DMS53 (cell line): Measurements from ENCODE around the gene CDKL2.
"Not testable (repeated sequence)": the region's sequence is repeated elsewhere in the genome, so short reads cannot be mapped to it uniquely, and the experiment has no call there.

Experiments
- DNase-seq: peaks from one replicate; lab custom pipeline; 2025; lab: John Stamatoyannopoulos, UW

CDKL2 gene

DNA sequence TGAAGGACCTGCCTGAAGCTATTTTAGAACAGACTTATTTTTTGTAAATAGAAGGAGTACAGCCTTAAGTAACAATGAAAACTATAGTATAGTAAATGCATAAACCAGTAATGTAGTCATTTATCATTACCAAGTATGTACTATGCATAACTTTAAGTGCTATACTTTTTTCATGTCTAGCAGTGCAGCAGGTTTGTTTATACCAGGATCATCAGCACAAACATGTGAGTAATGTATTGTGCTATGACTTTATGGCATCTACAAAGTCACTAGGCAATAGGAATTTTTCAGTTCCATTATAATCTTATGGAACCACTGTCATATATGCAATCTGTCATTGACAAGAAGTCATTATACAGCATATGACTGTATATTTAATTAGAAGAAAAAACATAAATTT, 77.9 kb downstream of the CDKL2 start:
- no peak for DNase-seq

DNA sequence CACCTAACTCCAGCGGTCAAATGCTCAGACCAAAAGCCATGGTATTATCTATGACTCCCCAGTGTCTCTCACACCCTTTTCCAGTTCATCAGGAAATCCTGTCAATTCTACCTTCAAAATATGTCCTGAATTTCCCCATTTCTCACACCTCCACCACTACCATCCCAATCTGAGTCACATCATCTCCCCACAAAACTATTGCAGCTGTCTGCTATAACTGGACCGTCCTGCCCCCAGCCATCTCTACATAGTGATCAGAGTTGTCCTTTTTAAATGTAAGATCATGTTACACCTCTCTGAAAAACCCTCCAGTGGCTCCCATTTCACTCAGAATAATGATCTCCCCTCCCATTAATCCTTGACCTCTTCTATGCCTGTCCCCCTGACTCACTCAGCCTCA, 81.3 kb downstream of the CDKL2 start:
- no peak for DNase-seq

DNA sequence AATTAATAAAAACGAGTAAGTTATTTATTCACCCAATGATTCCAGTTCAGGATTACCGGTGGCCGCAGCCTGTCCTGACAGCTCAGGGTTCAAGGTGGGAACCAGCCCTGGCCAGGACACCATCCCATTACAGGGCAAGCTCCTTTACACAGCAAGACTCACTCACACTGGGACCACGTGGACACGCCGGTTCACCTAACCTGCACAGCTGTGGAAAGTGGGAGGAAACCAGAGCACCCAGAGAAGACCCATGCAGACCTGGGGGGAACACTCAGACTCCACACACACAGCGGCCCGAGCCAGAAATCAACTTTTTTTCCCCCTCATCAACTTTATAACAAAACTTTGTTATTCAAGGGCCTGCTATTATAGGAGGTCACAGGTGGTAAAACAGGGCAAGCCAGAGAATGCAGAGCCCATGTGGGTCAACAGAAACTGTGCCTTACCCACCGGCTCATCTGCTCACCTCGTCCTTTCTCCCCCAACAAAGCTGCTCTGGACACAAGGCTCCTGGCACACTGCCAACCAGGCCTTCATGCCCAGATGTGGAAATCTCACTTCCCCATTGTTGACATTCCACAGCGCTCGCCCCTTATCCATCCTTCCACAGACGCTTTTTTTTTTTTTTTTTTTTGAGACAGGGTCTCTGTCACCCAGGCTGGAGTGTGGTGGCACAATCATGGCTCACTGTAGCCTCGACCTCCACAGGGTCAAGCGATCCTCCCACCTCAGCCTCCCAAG, 82.5 kb downstream of the CDKL2 start:
- DNase-seq = peak; percentile 13

DNA sequence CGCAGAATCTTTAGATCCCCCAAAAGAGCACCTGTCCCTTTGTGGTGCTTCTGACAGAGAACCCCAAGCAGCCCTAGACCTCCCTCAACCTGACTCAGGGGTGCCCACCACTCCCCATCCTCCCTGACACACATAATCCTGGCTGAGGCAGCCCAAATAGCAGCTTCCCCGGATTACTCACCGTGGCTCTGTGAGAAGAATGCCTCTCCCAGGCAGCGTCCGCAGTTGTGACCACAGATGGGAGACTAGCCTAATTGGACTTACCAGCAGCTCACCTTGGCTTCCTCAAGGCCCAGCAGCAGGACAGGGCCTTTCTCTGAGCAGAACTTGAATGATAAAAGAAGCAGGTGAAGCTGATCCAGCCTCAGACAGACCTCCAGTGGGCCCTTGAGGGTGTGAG, 84.8 kb downstream of the CDKL2 start:
- no peak for DNase-seq

DNA sequence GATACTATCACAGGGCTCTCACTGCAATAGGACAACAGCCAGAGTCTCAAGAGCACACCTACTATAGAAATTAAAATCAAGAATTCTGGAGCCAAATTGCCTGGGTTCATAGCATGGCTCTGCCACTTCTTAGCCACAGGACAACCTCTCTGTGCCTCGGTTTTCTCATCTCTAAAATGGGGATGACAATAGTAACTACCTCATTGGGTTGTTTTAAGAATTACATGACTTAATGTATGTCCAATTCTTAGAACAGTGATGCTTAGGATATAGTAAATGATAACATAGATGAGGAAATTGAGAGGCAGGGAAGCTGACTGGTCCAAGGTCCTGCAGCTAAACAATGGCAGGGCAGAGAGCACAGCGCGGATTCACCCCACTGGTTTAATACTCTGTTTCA, 85.5 kb downstream of the CDKL2 start:
- no peak for DNase-seq

DNA sequence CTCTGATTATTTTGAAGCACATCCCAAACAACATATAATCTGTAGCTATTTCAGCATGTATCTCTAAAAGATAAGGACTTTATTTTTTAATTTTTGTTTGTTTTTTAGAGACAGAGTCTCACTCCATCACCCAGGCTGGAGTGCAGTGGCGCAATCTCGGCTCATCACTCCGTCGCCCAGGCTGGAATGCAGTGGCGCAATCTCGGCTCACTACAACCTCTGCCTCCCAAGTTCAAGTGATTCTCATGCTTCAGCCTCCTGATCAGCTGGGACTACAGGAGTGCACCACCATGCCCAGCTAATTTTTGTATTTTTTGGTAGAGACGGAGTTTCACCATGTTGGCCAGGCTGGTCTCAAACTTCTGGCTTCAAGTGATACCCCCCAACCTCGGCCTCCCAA, 86.1 kb downstream of the CDKL2 start:
- DNase-seq = not testable (repeated sequence)

DNA sequence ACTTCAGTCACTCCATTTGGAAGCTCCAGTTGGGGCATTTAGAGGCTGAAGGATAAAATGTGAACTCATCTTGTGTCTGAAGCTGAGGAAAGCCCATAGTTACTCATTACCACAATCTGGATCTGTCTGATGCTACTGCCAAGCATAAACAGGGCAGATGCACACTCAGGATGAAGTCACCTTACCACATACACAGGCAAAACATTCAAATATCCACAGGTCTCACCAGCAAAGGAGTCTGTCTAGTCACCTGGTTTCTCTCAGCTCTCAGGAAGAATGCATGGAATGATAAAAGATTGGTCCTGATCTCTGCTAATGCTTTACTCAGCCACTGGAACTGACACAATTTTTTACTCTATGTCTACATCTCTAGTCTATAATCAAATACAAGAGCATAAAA, 87.5 kb downstream of the CDKL2 start:
- DNase-seq = no peak

DNA sequence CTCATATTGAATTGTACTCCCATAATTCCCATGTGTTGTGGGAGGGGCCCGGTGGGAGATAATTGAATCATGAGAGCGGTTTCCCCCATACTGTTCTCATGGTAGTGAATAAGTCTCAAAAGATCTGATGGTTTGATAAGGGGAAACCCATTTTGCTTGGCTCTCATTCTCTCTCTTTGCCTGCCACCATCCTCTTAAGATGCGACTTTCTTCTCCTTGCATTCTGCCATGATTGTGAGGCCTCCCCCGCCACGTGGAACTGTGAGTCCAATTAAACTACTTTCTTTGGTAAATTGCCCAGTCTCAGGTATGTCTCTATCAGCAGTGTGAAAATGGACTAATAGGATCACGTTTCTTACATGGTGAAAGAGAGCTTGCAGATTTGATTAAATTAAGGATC, 93.0 kb downstream of the CDKL2 start:
- not testable (repeated sequence) for DNase-seq

DNA sequence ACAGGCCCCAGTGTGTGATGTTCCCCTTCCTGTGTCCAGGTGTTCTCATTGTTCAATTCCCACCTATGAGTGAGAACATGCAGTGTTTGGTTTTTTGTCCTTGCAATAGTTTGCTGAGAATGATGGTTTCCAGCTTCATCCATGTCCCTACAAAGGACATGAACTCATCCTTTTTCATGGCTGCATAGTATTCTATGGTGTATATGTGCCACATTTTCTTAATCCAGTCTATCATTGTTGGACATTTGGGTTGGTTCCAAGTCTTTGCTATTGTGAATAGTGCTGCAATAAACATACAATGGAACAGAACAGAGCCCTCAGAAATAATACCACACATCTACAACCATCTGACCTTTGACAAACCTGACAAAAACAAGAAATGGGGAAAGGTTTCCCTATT, 96.4 kb downstream of the CDKL2 start:
- DNase-seq = not testable (repeated sequence)

DNA sequence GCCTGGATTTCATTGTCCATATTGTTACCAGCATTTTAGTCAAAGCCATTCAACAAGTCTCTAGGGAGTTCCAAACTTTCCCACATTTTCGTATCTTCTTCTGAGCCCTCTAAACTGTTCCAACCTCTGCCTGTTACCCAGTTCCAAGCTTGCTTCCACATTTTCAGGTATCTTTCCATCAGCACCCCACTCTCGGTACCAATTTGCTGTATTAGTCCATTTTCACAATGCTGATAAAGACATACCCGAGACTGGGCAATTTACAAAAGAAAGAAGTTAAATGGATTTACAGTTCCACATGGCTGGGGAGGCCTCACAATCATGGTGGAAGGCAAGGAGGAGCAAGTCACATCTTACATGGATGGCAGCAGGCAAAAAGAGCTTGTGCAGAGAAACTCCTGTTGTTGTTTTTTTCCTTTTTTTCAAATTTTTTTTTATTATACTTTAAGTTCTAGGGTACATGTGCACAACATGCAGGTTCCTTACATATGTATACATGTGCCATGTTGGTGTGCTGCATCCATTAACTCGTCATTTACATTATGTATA, 96.9 kb downstream of the CDKL2 start:
- not testable (repeated sequence) for DNase-seq

DNA sequence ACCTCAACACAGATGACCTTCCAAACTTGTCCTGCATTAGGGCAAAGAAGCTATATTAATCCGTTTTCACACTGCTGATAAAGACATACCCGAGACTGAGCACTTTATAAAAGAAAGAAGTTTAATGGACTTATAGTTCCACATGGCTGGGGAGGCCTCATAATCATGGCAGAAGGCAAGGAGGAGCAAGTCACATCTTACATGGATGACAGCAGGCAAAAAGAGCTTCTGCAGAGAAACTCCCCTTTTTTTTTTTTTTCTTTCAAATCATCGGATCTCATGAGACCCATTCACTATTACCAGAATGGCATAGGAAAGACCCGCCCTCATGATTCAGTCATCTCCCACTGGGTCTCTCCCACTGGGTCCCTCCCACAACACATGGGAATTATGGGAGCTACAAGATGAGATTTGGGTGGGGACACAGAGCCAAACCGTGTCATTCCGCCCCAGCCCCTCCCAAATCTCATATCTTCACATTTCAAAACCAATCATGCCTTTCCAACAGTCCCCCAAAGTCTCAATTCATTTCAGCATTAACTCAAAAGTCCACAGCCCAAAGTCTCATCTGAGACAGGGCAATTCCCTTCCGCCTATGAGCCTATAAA, 98.7 kb downstream of the CDKL2 start:
- DNase-seq = not testable (repeated sequence)

DNA sequence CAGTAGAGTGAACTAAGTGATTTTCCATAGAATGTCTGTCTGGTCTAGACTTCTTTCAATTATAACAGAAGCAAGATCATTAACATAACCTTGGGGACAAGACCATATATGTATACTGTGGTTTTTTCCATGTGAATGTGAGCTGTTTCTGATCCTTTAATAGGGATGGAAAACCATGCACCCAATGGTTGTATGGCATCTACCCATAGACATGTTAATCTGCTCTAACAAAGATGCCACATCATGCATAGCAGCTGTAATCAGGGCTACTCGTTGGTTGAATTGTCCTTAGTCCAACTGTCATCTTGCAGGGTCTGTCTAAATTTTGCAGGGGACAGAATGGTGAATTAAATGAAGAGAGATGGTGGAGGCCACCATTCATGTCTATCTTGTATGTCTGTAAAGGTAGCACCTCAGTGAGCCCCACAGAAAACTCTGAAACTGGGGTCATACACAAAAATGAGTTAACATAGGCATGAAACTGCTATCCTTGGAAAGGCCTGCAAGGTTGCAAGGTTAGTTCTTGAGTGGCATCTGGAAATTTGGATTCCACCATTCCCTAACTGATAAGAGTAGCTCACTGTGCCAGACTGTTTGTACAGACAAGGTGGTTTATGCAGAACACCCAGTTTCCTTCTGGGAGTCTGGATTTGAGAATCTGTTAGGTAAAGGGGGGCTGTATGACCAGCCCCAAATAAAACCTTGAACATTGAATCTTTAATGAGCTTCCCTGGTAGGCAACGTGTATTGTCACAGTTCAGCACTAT, 99.6 kb downstream of the CDKL2 start:
- no peak for DNase-seq
